ENCODE measurements around the gene DEDD.

DEDD gene

DNA sequence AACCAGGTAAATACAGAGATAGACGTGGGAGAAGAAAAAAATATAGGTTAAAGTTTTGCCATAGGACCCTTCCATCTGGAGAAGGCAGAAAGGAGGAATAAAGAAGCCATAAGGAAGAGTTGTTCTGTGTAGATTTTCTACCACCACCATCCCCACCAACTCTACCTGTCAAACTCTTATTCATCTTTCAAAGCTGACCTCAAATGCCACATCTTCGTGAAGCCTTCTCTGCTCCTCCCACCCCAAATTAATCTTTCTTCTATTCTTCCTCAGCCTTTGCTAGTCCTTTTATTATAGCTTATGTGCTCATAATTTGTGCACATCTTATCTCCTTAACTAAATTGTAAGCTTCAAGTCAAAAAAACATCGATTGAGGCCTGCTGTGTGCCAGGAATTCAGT is 41.9 kb downstream of the DEDD start:
- H3K36me3 ChIP-seq (ENCODE audit: insufficient read depth, low read length): no peaks in the 10 kb centered on the region
- no peak overlapping the region for H2AFZ ChIP-seq (ENCODE audit: low read depth, low read length)
- peaks cover 39% of the 10 kb centered on the region for H3K27me3 ChIP-seq (ENCODE audit: insufficient read depth, low read length)
- no peaks in the 10 kb centered on the region for H3K4me1 ChIP-seq (ENCODE audit: insufficient read depth, low read length)
- H3K9me3 ChIP-seq (ENCODE audit: low read length): no peaks in the 10 kb centered on the region
- no peak overlapping the region for H3K4me3 ChIP-seq (ENCODE audit: low read length)

DNA sequence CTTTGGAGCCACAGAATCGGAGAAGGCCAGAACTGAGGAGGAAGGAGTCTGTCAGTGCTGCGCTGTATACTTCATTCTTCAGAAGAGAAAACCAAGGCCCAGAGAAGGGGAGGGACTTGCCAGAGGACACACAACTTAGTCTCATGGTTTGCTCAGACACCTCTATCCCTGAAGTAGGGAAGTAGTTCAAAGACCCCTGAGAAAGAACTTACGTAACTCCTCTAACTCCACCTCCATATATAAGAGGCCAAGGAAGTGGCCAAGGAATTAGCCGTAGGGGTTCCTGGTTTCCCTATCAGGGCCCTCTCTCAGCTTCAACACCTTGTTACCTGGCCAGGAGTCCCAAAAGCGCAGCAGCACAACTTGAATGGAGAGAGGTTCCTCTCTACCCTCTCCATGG is 42.5 kb downstream of the DEDD start:
- H3K27me3 ChIP-seq (ENCODE audit: insufficient read depth, low read length): peaks cover 39% of the 10 kb centered on the region

DNA sequence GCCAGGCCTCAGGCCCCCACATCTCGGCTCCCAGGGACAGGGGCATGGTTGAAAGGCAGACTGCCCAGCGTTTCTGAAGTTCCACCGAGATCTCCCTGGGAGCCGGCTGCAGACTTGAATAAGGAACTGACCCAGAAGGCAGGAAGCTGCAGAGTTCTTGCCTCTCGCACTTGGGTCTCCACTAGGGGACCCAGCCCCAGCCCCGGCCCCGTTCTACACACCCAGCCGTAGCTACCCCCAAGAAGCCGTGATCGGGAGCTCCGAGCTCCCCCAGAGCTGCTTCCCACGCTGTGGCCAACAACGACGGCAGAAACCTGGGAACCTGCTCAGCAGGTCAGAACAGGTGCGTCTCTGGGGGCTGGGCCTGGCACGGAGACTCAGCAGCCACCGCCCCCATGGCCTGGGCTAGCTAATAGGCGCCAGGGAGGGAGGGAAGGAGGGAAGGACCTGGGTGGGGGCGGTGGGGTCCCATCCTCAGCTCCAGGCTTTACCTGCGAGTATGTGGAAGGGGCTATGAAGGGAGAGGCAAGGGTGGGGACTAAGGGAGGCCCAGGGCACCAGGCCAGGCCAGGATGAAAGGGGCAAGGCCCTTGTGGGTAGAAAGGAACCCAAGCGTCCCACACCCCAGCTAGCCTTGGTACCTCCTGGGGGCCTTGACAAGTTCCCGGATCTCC is 43.1 kb downstream of the DEDD start, which contains the start of gene NECTIN4:
NECTIN4 (minus strand) TSS at position 308 of the 674 bp plus-strand sequence; CDS start at position 46, 262 bp downstream.
- Histone ChIP-seq H3K4me1 (ENCODE audit: insufficient read depth, low read length) (no peaks in the 10 kb centered on the region), H3K27me3 (ENCODE audit: insufficient read depth, low read length) (peaks cover 39% of the 10 kb centered on the region)

More for the DNA sequence above, 42.5 kb downstream of the DEDD start:
- H2AFZ ChIP-seq (ENCODE audit: low read depth, low read length): no peak overlapping the region
- H3K4me3 ChIP-seq (ENCODE audit: low read length): no peak overlapping the region
- H3K4me1 ChIP-seq (ENCODE audit: insufficient read depth, low read length): no peaks in the 10 kb centered on the region
- no peaks in the 10 kb centered on the region for H3K36me3 ChIP-seq (ENCODE audit: insufficient read depth, low read length)
- no peaks in the 10 kb centered on the region for H3K9me3 ChIP-seq (ENCODE audit: low read length)

DNA sequence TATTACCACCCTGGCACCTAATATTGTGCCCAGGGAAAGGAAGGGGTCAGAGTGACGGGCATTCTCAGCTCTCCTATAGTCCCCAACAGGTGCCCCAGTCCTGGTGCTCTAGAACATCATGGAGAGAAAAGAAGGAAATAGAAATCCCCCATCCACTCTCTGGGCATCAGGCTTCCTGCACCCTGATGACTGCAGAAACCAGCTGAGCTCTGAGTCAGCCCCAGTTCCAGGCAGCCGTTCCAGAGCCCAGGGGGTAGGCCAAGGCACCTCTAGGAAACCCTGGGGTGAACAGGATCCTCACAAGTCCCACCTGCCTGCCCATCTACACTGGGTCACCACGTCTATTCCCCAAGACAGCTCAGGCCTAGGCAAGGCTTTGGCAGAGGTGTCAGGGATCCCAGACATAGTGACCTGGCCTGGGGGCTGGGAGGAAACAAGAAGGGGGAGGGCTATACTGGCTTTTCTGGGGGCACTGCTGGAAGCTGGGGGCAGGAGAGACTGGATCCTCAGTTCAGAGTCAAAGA is 43.8 kb downstream of the DEDD start:
- Histone ChIP-seq H3K4me1 (ENCODE audit: insufficient read depth, low read length) (no peaks in the 10 kb centered on the region), H3K36me3 (ENCODE audit: insufficient read depth, low read length) (no peaks in the 10 kb centered on the region), H3K27me3 (ENCODE audit: insufficient read depth, low read length) (peaks cover 39% of the 10 kb centered on the region), H3K9me3 (ENCODE audit: low read length) (no peaks in the 10 kb centered on the region), H3K4me3 (ENCODE audit: low read length) (no peak overlapping the region), H2AFZ (ENCODE audit: low read depth, low read length) (no peak overlapping the region)

More for the DNA sequence above, 43.1 kb downstream of the DEDD start, which contains the start of gene NECTIN4:
- no peaks in the 10 kb centered on the region for H3K36me3 ChIP-seq (ENCODE audit: insufficient read depth, low read length)
- H3K9me3 ChIP-seq (ENCODE audit: low read length): no peaks in the 10 kb centered on the region
- H3K4me3 ChIP-seq (ENCODE audit: low read length): no peak within 1 kb of the TSS
- no peak within 1 kb of the TSS for H2AFZ ChIP-seq (ENCODE audit: low read depth, low read length)

DNA sequence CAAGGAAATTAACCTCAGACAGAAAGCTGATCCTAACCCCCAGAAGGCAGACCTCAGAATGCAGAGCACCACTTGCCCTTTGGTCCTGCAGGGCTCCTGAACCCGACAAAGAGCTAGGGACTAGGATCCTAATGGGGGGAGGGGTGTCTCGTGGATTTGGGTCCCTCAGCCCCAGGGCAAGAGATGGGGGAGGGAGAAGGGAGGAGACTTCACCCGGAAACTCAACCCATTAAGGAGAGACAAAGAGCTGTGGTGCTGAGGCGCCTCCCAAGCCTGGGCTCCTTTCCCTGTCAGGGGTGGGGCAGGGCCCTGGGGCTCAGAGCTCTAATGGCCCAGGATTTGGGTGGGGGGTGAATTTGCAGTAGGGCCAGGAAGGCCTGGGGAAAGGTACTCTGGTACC is 46.0 kb downstream of the DEDD start:
- Histone ChIP-seq H3K27me3 (ENCODE audit: insufficient read depth, low read length) (peaks cover 33% of the 10 kb centered on the region), H3K4me1 (ENCODE audit: insufficient read depth, low read length) (no peaks in the 10 kb centered on the region), H3K4me3 (ENCODE audit: low read length) (no peak overlapping the region), H3K36me3 (ENCODE audit: insufficient read depth, low read length) (no peaks in the 10 kb centered on the region), H2AFZ (ENCODE audit: low read depth, low read length) (no peak overlapping the region), H3K9me3 (ENCODE audit: low read length) (no peaks in the 10 kb centered on the region)

DNA sequence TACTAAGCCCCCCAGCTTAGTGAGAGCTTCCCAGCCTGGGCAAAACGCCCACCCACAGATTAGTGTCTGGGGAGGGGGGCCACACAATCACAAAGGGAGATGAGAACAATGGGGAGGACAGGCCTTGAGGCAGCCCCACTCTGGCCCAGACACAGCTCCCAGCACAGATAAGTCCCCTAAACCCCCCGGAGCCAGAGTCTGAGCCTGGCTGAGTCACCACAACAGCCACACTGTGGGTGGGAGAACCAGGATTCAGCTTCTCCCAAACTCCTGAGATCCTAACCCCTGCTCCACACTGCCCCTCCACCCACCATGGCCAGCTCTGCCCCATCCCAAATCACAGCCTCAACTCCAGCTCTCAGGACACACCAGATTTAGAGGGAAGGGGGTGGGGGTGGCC is 47.3 kb downstream of the DEDD start:
- peaks cover 27% of the 10 kb centered on the region for H3K27me3 ChIP-seq (ENCODE audit: insufficient read depth, low read length)
- H3K36me3 ChIP-seq (ENCODE audit: insufficient read depth, low read length): no peaks in the 10 kb centered on the region
- H3K4me3 ChIP-seq (ENCODE audit: low read length): no peak overlapping the region
- H3K9me3 ChIP-seq (ENCODE audit: low read length): no peaks in the 10 kb centered on the region
- no peak overlapping the region for H2AFZ ChIP-seq (ENCODE audit: low read depth, low read length)
- H3K4me1 ChIP-seq (ENCODE audit: insufficient read depth, low read length): peaks cover 8% of the 10 kb centered on the region

DNA sequence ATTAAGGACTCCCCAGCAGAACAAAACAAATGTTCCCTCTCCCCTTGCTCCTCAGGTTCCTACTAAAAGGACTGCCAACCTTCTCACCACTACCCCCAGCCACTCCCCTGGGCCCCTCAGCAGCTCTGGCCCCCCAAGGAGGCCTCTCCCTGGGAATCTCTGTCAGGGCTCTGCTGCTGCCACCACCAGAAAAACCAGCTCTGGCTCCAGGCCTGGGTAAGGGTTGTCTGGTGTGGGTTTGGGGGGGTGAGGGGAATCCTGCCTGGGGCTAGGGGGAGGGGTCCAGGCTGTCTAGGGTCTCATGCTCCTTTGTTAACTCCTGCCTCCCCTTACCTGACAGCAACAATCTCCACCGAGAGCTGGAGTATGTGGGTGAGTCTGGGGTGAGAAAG is 47.9 kb downstream of the DEDD start:
- Histone ChIP-seq H2AFZ (ENCODE audit: low read depth, low read length) (no peak overlapping the region), H3K9me3 (ENCODE audit: low read length) (no peaks in the 10 kb centered on the region), H3K4me3 (ENCODE audit: low read length) (no peak overlapping the region), H3K4me1 (ENCODE audit: insufficient read depth, low read length) (peaks cover 10% of the 10 kb centered on the region), H3K27me3 (ENCODE audit: insufficient read depth, low read length) (peaks cover 27% of the 10 kb centered on the region), H3K36me3 (ENCODE audit: insufficient read depth, low read length) (no peaks in the 10 kb centered on the region)

DNA sequence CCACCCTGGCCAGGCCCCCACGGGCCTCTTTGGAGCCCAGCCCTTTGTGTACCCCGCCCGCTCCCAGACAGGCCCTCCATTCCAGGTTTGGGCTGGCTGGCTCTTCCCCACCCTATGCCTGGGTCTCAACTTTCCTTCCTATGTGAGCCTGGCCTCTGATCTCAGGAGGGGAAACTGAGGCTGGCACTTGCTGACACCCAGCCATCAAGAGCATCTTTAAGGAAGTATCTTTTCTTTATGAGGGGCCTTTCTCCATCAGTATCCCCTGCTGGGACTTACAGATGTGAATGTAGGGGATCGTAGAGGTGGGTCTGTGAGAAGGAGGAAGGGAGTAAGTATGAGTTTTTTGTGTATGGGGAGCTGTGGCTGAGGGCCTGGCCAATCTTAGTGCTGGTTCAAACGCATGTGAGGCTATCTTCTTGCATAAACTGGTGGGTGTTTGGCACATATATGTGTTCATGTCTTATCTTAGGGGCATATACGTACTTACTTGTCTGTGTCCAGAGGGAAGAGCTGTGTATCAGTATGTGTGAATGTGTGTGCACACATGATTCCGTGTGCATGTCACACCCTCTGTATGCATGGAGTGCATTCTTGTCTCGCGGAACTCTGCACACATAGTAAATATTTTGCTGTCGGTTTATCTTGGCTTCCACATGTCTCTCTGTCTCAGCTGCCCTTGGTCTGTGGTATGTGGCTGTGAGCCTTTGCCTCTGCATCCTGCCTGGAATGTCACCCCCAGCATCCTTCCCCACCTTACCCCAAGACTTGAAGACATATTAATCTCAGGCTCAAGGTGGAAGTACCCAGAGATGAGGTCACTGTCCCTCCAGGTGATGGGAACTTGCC is 48.5 kb downstream of the DEDD start:
- H3K9me3 ChIP-seq (ENCODE audit: low read length): no peaks in the 10 kb centered on the region
- H3K27me3 ChIP-seq (ENCODE audit: insufficient read depth, low read length): peaks cover 25% of the 10 kb centered on the region
- peaks cover 10% of the 10 kb centered on the region for H3K4me1 ChIP-seq (ENCODE audit: insufficient read depth, low read length)
- H3K4me3 ChIP-seq (ENCODE audit: low read length): no peak overlapping the region
- H2AFZ ChIP-seq (ENCODE audit: low read depth, low read length): no peak overlapping the region
- no peaks in the 10 kb centered on the region for H3K36me3 ChIP-seq (ENCODE audit: insufficient read depth, low read length)

DNA sequence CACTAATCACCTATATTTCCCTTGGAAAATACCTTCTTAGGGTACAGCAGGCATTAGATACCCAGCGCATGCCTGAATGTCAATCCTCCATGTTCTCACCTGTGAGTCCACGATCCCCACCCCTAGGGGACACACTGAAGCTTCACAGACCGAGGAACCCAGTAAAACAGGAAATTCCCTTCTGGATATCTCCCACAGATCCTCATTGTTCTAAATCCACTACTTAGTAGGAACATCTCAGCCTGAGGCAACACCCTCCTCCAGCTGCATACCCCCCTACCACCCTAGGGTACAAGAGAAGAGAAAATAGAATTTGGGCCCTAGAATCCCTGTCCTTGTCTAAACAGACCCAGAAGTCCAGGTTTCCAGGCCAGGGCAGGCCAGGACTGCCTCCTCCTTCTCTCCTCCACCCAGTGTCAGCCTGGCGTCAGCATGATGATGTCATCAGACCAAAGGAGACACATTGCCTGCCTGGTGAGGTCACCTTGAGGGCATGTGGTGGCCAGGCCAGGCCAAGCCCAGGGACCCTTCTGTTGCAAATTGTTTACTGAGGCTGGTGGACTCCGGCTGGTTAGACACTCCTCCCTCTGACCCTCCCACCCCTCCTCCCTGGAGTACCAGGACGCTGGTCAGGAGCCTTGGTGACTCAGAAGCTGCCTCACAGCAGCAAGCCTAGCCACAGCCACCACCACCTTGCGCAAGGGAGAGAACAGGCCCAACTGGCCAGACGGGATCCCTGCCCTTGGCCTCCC is 49.3 kb downstream of the DEDD start:
- Histone ChIP-seq H3K4me1 (ENCODE audit: insufficient read depth, low read length) (peaks cover 10% of the 10 kb centered on the region), H3K27me3 (ENCODE audit: insufficient read depth, low read length) (peaks cover 17% of the 10 kb centered on the region), H3K36me3 (ENCODE audit: insufficient read depth, low read length) (no peaks in the 10 kb centered on the region), H2AFZ (ENCODE audit: low read depth, low read length) (no peak overlapping the region), H3K9me3 (ENCODE audit: low read length) (no peaks in the 10 kb centered on the region), H3K4me3 (ENCODE audit: low read length) (no peak overlapping the region)

DNA sequence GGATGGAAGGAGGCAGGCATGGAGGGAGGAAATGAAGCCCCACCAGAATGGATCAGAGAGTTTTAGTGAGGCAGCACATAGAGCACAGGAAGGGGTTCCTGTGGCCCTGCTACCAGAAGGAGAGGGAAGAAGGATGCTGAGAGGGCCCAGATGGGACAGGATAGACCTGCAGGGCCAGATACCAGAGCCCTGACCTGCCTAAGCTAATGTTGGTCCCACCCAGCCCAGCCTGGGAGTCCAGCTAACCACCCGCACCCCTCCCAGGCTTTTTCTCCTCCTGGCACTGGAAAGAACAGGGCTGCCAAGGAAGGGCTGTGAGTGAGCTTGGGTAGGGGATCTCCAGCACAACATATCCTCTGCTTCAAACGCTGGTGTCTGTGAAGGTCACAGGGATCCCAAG is 50.0 kb downstream of the DEDD start:
- H3K4me1 ChIP-seq (ENCODE audit: insufficient read depth, low read length): peaks cover 10% of the 10 kb centered on the region
- no peaks in the 10 kb centered on the region for H3K36me3 ChIP-seq (ENCODE audit: insufficient read depth, low read length)
- H3K4me3 ChIP-seq (ENCODE audit: low read length): no peak overlapping the region
- no peak overlapping the region for H2AFZ ChIP-seq (ENCODE audit: low read depth, low read length)
- peaks cover 10% of the 10 kb centered on the region for H3K27me3 ChIP-seq (ENCODE audit: insufficient read depth, low read length)
- H3K9me3 ChIP-seq (ENCODE audit: low read length): no peaks in the 10 kb centered on the region

DNA sequence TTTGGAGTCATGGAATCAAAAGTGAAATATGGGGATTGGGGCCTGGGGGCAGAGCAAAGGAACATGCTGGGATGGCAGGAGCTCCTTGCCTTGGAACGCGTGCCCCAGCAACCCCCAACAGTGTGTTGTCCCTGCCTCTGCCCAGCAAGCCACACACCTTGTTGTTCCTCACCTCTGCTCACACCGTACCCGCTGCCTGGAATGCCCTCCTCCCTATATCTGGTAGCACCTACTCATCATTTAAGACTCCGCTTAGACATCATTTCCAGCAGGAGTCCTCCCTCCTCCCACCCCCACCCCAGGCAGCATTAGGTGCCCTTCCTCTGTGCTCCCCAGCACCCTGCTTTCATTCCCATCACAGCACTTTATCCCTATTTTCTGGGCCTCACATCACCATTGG is 50.9 kb downstream of the DEDD start:
- peaks cover 7% of the 10 kb centered on the region for H3K27me3 ChIP-seq (ENCODE audit: insufficient read depth, low read length)
- no peaks in the 10 kb centered on the region for H3K36me3 ChIP-seq (ENCODE audit: insufficient read depth, low read length)
- H3K4me3 ChIP-seq (ENCODE audit: low read length): no peak overlapping the region
- H3K9me3 ChIP-seq (ENCODE audit: low read length): no peaks in the 10 kb centered on the region
- H2AFZ ChIP-seq (ENCODE audit: low read depth, low read length): no peak overlapping the region
- peaks cover 10% of the 10 kb centered on the region for H3K4me1 ChIP-seq (ENCODE audit: insufficient read depth, low read length)

DNA sequence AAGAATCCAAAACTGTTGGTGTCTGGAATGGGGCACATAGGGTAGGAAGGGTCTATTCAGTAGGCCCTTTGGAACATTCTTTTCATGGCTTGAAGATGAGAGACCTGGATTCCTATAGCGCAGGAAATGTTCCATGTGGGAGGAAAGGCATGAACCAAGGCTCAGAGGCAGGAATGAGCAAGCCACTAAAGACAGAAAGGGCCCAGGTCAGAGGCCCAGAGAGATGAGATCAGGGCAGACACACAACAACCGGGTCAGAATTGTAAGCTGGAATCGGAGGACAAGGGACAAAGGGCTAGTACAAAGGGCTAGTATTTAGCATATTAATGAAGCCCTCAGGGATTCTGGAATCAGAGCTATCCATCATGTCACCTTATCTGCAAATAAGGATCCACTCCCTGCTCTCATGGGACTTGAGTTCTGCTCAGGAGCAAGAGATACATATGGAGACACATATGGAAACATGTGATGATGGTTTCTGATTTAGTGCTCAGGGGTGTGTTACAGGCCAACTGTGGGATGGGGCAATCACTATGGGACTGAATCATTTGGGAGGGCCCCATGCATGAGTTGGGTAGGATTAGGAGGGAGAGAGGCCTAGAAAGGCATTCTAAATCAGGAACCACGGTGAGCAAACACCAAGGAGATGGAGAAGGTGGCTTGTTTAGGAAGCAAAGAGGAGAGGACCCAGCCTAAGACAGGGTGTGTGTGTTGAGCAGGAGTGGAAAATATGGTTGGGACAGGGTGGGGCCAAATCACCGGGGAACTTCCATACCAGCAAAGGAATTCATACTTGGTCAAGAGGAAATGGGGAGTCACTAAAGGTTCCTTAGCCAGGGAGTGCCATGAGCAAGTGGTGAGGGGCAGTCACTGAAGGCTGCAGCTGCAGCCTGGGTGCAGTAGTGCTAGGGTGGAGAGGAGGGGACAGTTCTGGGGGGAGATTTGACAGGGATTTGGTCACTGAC is 51.7 kb downstream of the DEDD start:
- Histone ChIP-seq H3K27me3 (ENCODE audit: insufficient read depth, low read length) (no peaks in the 10 kb centered on the region), H3K4me3 (ENCODE audit: low read length) (no peak overlapping the region), H2AFZ (ENCODE audit: low read depth, low read length) (no peak overlapping the region), H3K9me3 (ENCODE audit: low read length) (no peaks in the 10 kb centered on the region), H3K36me3 (ENCODE audit: insufficient read depth, low read length) (no peaks in the 10 kb centered on the region), H3K4me1 (ENCODE audit: insufficient read depth, low read length) (peaks cover 10% of the 10 kb centered on the region)
